Neural cell (in vitro differentiated cells): ENCODE results near the gene STX1B. TPM values are rescaled to one million over a fixed set of nuclear protein-coding genes. Genes with fewer than 3 reads are reported as not detected.

ENCODE experiments used
- H2AFZ ChIP-seq: fragments of 200-600, 300-800 bp; sonication (generic), shearing (Covaris generic); 2 replicates; pipeline ENCODE4 v1.6.0; 2014; ENCODE audit warnings: low read depth, mild to moderate bottlenecking, antibody characterized with exemption, low read length, moderate library complexity
- H3F3A ChIP-seq: fragments of 200-600 bp; shearing (Covaris generic); 2 replicates; pipeline ENCODE4 v1.6.1; 2016; ENCODE audit warnings: mild to moderate bottlenecking, moderate library complexity, mixed read lengths, antibody characterized with exemption, low read length; ENCODE audit not compliant: insufficient read depth, poor library complexity, severe bottlenecking
- H3K27ac ChIP-seq: fragments of 200-600, 300-800 bp; sonication (generic), shearing (Covaris generic); 2 replicates; pipeline ENCODE4 v1.5.1; 2014; ENCODE audit warnings: mild to moderate bottlenecking, low read length, moderate library complexity
- H3K27me3 ChIP-seq: fragments of 300-800, 200-600 bp; sonication (generic), shearing (Covaris generic); 2 replicates; pipeline ENCODE4 v1.6.0; 2014; ENCODE audit warnings: mild to moderate bottlenecking, low read depth, low read length, moderate library complexity; ENCODE audit not compliant: insufficient read depth
- H3K36me3 ChIP-seq: fragments of 300-800, 200-600 bp; sonication (generic), shearing (Covaris generic); 2 replicates; pipeline ENCODE4 v1.5.1; 2014; ENCODE audit warnings: mild to moderate bottlenecking, antibody characterized with exemption, low read length, moderate library complexity; ENCODE audit not compliant: insufficient read depth
- H3K4me2 ChIP-seq: fragments of 300-800, 200-600 bp; sonication (generic), shearing (Covaris generic); 2 replicates; pipeline ENCODE4 v1.6.0; 2014; ENCODE audit warnings: mild to moderate bottlenecking, low read length
- H3K4me3 ChIP-seq: fragments of 300-800, 200-600 bp; sonication (generic), shearing (Covaris generic); 2 replicates; pipeline ENCODE4 v1.5.1; 2014; ENCODE audit warnings: mild to moderate bottlenecking, low read length, moderate library complexity
- H3K79me2 ChIP-seq: fragments of 200-600 bp; shearing (Covaris generic); replicated peaks from 2 replicates; pipeline ENCODE4 v1.6.0; 2014; ENCODE audit warnings: mild to moderate bottlenecking, low read length, moderate library complexity; ENCODE audit not compliant: insufficient read depth
- H3K9ac ChIP-seq: fragments of 300-800, 200-600 bp; sonication (generic), shearing (Covaris generic); 2 replicates; pipeline ENCODE4 v1.6.1; 2016; ENCODE audit warnings: mild to moderate bottlenecking, low read length, mixed read lengths
- H3K9me2 ChIP-seq: fragments of 200-600 bp; shearing (Covaris generic); 2 replicates; pipeline ENCODE4 v1.6.1; 2016; ENCODE audit warnings: mild to moderate bottlenecking, low read length, mixed read lengths; ENCODE audit not compliant: insufficient read depth
- H3K9me3 ChIP-seq: fragments of 200-600, 300-800 bp; sonication (generic), shearing (Covaris generic); 2 replicates; pipeline ENCODE4 v1.6.1; 2016; ENCODE audit warnings: mild to moderate bottlenecking, mixed run types, low read length, moderate library complexity, mixed read lengths
- H4K20me1 ChIP-seq: fragments of 200-600 bp; shearing (Covaris generic); 2 replicates; pipeline ENCODE4 v1.6.1; 2016; ENCODE audit warnings: mild to moderate bottlenecking, mixed run types; ENCODE audit not compliant: insufficient read depth
- EP300 ChIP-seq: fragments of 450-650 bp; conservative IDR thresholded peaks from 2 replicates; pipeline ENCODE4 v1.6.1; 2014; ENCODE audit warnings: antibody characterized with exemption, mild to moderate bottlenecking, moderate library complexity; ENCODE audit not compliant: poor library complexity, severe bottlenecking
- EZH2 ChIP-seq: fragments of 200-600, 300-800 bp; shearing (Covaris generic), sonication (generic); IDR thresholded peaks from 2 replicates; pipeline ENCODE4 v1.6.1; 2014; ENCODE audit warnings: antibody characterized with exemption, low read length, borderline replicate concordance, mild to moderate bottlenecking; ENCODE audit not compliant: insufficient read depth, poor library complexity, severe bottlenecking
- MXI1 ChIP-seq: fragments of 450-650 bp; conservative IDR thresholded peaks from 2 replicates; pipeline ENCODE4 v1.6.1; 2014; ENCODE audit warnings: antibody characterized with exemption, mild to moderate bottlenecking; ENCODE audit not compliant: poor library complexity, severe bottlenecking
- POLR2AphosphoS5 ChIP-seq: IDR thresholded peaks from 2 replicates; pipeline ENCODE4 v1.6.1; 2012
- RAD21 ChIP-seq: fragments of 450-650 bp; conservative IDR thresholded peaks from 2 replicates; pipeline ENCODE4 v1.6.1; 2014; ENCODE audit warnings: antibody characterized with exemption, mild to moderate bottlenecking, moderate library complexity
- REST ChIP-seq: IDR thresholded peaks from 2 replicates; pipeline ENCODE4 v1.6.1; 2012; ENCODE audit warnings: borderline replicate concordance
- SMC3 ChIP-seq: fragments of 450-650 bp; conservative IDR thresholded peaks from 2 replicates; pipeline ENCODE4 v1.6.1; 2014; ENCODE audit warnings: antibody characterized with exemption, mild to moderate bottlenecking, moderate library complexity; ENCODE audit not compliant: poor library complexity
- TAF1 ChIP-seq: IDR thresholded peaks from 2 replicates; pipeline ENCODE4 v1.6.1; 2012; ENCODE audit warnings: low read depth
- polyA plus RNA-seq: library from polyadenylated mRNA; depleted of rRNA; stranded (reverse); fragments of >200 nt; gene quantifications from 2 replicates; pipeline ENCODE4 v1.2.3, GENCODE V29; 2014
- TF ChIP-seq, protein P1 (sequence below): fragments of 450-650 bp; IDR thresholded peaks from 2 replicates; pipeline ENCODE4 v1.5.1; 2014; ENCODE audit warnings: antibody characterized with exemption, mild to moderate bottlenecking, moderate library complexity; ENCODE audit not compliant: poor library complexity, severe bottlenecking

The STX1B gene
- polyA plus RNA-seq, 1 donor from 2014 or later: 4.5 TPM

DNA sequence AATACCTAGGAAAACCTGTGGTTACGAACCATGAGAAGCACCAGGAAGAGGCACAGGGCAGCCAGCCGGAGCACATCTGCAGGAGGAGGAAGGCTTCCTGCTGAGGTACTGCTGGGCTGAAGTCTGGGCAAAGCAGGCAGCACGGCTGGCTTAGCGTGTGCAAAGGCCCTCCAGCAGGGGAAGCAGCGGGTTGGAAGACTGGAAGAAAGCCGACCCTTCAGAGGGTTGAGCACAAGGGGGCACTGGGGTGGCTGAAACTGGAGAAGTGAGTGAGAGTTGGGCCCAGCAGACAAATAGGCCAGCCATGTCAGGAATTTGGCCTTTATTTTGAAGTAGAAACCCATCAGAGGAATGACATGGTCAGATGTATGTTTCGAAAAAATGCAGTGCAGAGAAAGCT lies 37.6 kb downstream of the STX1B start:
- no peaks in the 10 kb centered on the region for H3K27me3 ChIP-seq
- no peaks in the 10 kb centered on the region for H3K79me2 ChIP-seq
- H3F3A ChIP-seq: no peaks in the 10 kb centered on the region
- H3K36me3 ChIP-seq: no peaks in the 10 kb centered on the region
- no peaks in the 10 kb centered on the region for H4K20me1 ChIP-seq
- H3K4me2 ChIP-seq: no peak overlapping the region
- H3K27ac ChIP-seq: no peak overlapping the region
- H2AFZ ChIP-seq: no peak overlapping the region
- no peaks in the 10 kb centered on the region for H3K9me2 ChIP-seq
- H3K4me3 ChIP-seq: no peak overlapping the region
- TF ChIP-seq, protein P1, sequence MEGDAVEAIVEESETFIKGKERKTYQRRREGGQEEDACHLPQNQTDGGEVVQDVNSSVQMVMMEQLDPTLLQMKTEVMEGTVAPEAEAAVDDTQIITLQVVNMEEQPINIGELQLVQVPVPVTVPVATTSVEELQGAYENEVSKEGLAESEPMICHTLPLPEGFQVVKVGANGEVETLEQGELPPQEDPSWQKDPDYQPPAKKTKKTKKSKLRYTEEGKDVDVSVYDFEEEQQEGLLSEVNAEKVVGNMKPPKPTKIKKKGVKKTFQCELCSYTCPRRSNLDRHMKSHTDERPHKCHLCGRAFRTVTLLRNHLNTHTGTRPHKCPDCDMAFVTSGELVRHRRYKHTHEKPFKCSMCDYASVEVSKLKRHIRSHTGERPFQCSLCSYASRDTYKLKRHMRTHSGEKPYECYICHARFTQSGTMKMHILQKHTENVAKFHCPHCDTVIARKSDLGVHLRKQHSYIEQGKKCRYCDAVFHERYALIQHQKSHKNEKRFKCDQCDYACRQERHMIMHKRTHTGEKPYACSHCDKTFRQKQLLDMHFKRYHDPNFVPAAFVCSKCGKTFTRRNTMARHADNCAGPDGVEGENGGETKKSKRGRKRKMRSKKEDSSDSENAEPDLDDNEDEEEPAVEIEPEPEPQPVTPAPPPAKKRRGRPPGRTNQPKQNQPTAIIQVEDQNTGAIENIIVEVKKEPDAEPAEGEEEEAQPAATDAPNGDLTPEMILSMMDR: no peak
- no peak for TF ChIP-seq REST
- no peak for TF ChIP-seq MXI1
- no peak for TF ChIP-seq EZH2
- no peak for TF ChIP-seq POLR2AphosphoS5
- no peak for TF ChIP-seq TAF1
- TF ChIP-seq SMC3: no peak
- TF ChIP-seq RAD21: no peak
- no peak for TF ChIP-seq EP300
- no peaks in the 10 kb centered on the region for H3K9me3 ChIP-seq
- no peak overlapping the region for H3K9ac ChIP-seq

- Histone ChIP-seq H2AFZ (no peak overlapping the region), H3K9me3 (no peaks in the 10 kb centered on the region), H3K9ac (no peak overlapping the region), H3K36me3 (no peaks in the 10 kb centered on the region), H3K4me2 (no peak overlapping the region), H3K79me2 (no peaks in the 10 kb centered on the region), H4K20me1 (no peaks in the 10 kb centered on the region), H3F3A (no peaks in the 10 kb centered on the region), H3K9me2 (no peaks in the 10 kb centered on the region), H3K27me3 (no peaks in the 10 kb centered on the region), H3K27ac (no peak overlapping the region), H3K4me3 (no peak overlapping the region)
- no peak for TF ChIP-seq EZH2
- no peak for TF ChIP-seq RAD21
Observed at GRCh38 chr16:30971298-30971697, 39.1 kb downstream of the STX1B start.
